Measurements from ENCODE around the gene PAX7.

Gene PAX7

GRCh38 chr1:18796950-18797349 is 166.3 kb downstream of the PAX7 start:
- Histone ChIP-seq H3K27me3 (ENCODE audit: control insufficient read depth in 1 of 2, insufficient read depth in 2 of 2, low read length in 2 of 2) (no peaks in the 10 kb centered on the region), H3K9me3 (ENCODE audit: control insufficient read depth in 1 of 2, low read length in 2 of 2) (no peaks in the 10 kb centered on the region), H3K4me1 (ENCODE audit: control insufficient read depth in 1 of 2, insufficient read depth in 2 of 2, low read length in 2 of 2) (no peaks in the 10 kb centered on the region), H3K9ac (ENCODE audit: low read depth in 1 of 2, low read length in 2 of 2) (no peak overlapping the region), H3K27ac (ENCODE audit: low read depth, low read length) (no peak overlapping the region), H3K36me3 (ENCODE audit: control insufficient read depth in 1 of 2, insufficient read depth in 2 of 2, low read length in 2 of 2) (no peaks in the 10 kb centered on the region), H3K4me3 (ENCODE audit: low read depth in 1 of 2, low read length in 2 of 2) (no peak overlapping the region)

Data from duodenal mucosa (tissue), 2 donors.